GM19099 (cell line): ENCODE results near the gene ILRUN.

Source experiments
- POLR2A ChIP-seq: IDR thresholded peaks from 3 replicates; pipeline ENCODE4 v1.6.1; 2011; ENCODE audit warnings: low read depth; ENCODE audit not compliant: insufficient read length; ENCODE audit errors: extremely low read depth

The ILRUN gene

GRCh38 chr6:34654061-34654710, 42.4 kb downstream of the ILRUN start:
- no peak for TF ChIP-seq POLR2A

DNA sequence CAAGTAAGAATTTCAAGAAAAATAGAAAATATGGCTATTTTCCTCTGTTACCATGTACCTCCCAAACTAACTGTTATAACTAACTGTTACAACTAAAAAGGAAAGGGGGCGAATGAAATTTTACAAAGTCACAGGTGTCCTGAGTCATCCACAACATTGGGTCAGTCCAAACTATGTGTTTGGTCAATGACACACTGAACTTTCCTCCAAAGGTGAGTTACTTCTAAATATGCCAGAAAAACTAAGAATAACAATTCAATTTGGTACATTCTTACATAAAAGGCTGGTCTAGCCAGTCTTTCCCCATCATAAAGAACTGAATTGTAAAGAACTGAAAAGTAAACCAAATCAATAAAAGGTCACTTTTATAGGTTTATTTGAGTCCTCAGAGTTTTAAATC, 44.3 kb downstream of the ILRUN start:
- TF ChIP-seq POLR2A: no peak

- no peak for TF ChIP-seq POLR2A
Measured at GRCh38 chr6:34650823-34651222, 45.7 kb downstream of the ILRUN start.

GRCh38 chr6:34648806-34649205, 47.8 kb downstream of the ILRUN start:
- TF ChIP-seq POLR2A: no peak
